H1 (cell line): ENCODE measurements around the gene TBCD.
A peak's percentile ranks its signal among the peaks of the same experiment; 100 is the strongest.

ENCODE experiments used
- CHD1 ChIP-seq: IDR thresholded peaks from 2 replicates; pipeline ENCODE4 v1.6.1; 2012; ENCODE audit warnings: low read depth, low read length, improper control_type of control experiment
- EP300 ChIP-seq, 2 experiments: IDR thresholded peaks; 1 replicate in 1 of 2; 2 replicates in 1 of 2; pipeline ENCODE4 v1.6.1; 2011 to 2012; ENCODE audit warnings: low read depth in 2 of 2, low read length in 2 of 2, mild to moderate bottlenecking in 2 of 2, borderline replicate concordance in 1 of 2, inconsistent platforms in 1 of 2, moderate library complexity in 1 of 2
- GABPA ChIP-seq: IDR thresholded peaks from 2 replicates; pipeline ENCODE4 v1.6.1; 2011; ENCODE audit warnings: mild to moderate bottlenecking, low read length, moderate library complexity, borderline replicate concordance; ENCODE audit not compliant: insufficient read depth
- KDM1A ChIP-seq: fragments of 200-600, 300-600 bp; sonication (generic); IDR thresholded peaks from 2 replicates; pipeline ENCODE4 v1.7.1; 2016; ENCODE audit warnings: mild to moderate bottlenecking, low read length, borderline replicate concordance
- MAFK ChIP-seq: IDR thresholded peaks from 2 replicates; pipeline ENCODE4 v1.6.1; 2012; ENCODE audit warnings: low read depth, mild to moderate bottlenecking, improper control_type of control experiment, low read length
- POLR2A ChIP-seq, 2 experiments: IDR thresholded peaks; 1 replicate in 1 of 2; 2 replicates in 1 of 2; pipeline ENCODE4 v1.6.1; 2011; ENCODE audit warnings: low read depth in 2 of 2, low read length in 2 of 2, mild to moderate bottlenecking in 2 of 2; ENCODE audit errors: control extremely low read depth in 1 of 2
- RBBP5 ChIP-seq: IDR thresholded peaks from 2 replicates; pipeline ENCODE4 v1.7.1; 2012; ENCODE audit warnings: low read depth, mild to moderate bottlenecking, inconsistent platforms, low read length, moderate library complexity, borderline replicate concordance
- TAF1 ChIP-seq: IDR thresholded peaks from 2 replicates; pipeline ENCODE4 v1.6.1; 2011; ENCODE audit warnings: mild to moderate bottlenecking, low read depth, low read length
- YY1 ChIP-seq: IDR thresholded peaks from 2 replicates; pipeline ENCODE4 v1.6.1; 2011; ENCODE audit warnings: low read depth, mild to moderate bottlenecking, low read length
- TF ChIP-seq, protein P1 (sequence below), 3 experiments: IDR thresholded peaks; 1 replicate in 2 of 3; 2 replicates in 1 of 3; pipeline versions ENCODE4 v1.5.1 to v1.6.1; 2011; ENCODE audit warnings: low read length in 3 of 3, mild to moderate bottlenecking in 3 of 3, inconsistent platforms in 2 of 3, low read depth in 1 of 3, moderate library complexity in 1 of 3; ENCODE audit not compliant: insufficient read depth in 1 of 3; ENCODE audit errors: control extremely low read depth in 1 of 3

DNA sequence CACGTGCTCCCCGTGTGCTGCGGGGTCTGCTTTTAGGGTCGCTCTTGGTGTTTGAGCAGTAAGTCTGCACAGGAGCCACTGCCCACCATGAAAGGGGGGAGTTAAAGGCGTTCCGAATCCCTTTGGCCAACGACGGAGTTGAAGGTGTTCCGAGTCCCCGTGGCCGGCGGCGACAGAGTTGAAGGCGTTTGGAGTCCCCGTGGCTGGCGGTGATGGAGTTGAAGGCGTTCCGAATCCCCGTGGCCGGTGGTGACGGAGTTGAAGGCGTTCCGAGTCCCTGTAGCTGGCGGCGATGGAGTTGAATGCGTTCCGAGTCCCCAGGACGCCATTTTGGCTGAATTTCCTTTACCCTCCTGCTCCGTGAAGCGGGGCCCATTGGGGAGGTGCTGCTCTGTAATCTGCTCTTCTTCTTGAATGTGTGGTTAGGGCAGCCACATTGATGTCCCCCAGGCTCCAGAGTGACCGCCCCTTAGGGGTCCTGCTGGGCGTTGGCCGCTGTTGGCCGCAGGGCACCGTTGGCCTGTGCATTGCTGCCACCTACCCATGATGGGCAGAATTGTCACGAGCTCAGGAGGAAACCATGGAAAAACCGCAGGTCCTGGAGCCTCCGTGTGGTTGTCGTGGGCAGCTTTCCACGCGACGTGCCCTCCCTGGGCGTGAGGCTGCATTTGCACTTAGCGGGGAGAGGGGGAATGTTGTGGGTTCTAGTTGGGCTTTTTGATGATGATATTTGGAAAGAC is 161.6 kb downstream of the TBCD start:
- TF ChIP-seq MAFK (no peak), TAF1 (no peak), CHD1 (no peak), EP300 (IDR thresholded peaks at IDR 0.05; ENCODE audit: borderline replicate concordance in 1 of 2, low read depth in 2 of 2, low read length in 2 of 2) (no peak), KDM1A (no peak), YY1 (no peak), GABPA (no peak), RBBP5 (no peak), POLR2A (IDR thresholded peaks at IDR 0.05; ENCODE audit: control extremely low read depth in 1 of 2, low read depth in 2 of 2, low read length in 2 of 2) (no peak)
- TF ChIP-seq, protein P1, sequence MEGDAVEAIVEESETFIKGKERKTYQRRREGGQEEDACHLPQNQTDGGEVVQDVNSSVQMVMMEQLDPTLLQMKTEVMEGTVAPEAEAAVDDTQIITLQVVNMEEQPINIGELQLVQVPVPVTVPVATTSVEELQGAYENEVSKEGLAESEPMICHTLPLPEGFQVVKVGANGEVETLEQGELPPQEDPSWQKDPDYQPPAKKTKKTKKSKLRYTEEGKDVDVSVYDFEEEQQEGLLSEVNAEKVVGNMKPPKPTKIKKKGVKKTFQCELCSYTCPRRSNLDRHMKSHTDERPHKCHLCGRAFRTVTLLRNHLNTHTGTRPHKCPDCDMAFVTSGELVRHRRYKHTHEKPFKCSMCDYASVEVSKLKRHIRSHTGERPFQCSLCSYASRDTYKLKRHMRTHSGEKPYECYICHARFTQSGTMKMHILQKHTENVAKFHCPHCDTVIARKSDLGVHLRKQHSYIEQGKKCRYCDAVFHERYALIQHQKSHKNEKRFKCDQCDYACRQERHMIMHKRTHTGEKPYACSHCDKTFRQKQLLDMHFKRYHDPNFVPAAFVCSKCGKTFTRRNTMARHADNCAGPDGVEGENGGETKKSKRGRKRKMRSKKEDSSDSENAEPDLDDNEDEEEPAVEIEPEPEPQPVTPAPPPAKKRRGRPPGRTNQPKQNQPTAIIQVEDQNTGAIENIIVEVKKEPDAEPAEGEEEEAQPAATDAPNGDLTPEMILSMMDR (IDR thresholded peaks at IDR 0.05; ENCODE audit: control extremely low read depth in 1 of 3, insufficient read depth in 1 of 3, low read depth in 1 of 3, low read length in 3 of 3): peak; percentile 48 to 66 (median 56)
